Chondrocyte (in vitro differentiated cells): ENCODE results near the gene HCN3. TPM values are rescaled to one million over a fixed set of nuclear protein-coding genes. Genes with fewer than 3 reads are reported as not detected.

Experiments
- DNase-seq: peaks from one replicate; pipeline ENCODE4 v3.0.0; 2021; ENCODE audit warnings: mixed read lengths, low spot score
- H3K27ac Mint-ChIP-seq: one replicate; pipeline ENCODE4 v1.8.0; 2021; ENCODE audit warnings: mild to moderate bottlenecking, moderate library complexity, mixed read lengths; ENCODE audit not compliant: unreplicated experiment
- H3K27me3 Mint-ChIP-seq: 2 replicates; pipeline ENCODE4 v1.8.0; 2021; ENCODE audit warnings: low read depth, mixed read lengths
- H3K36me3 Mint-ChIP-seq: 2 replicates; pipeline ENCODE4 v1.8.0; 2021; ENCODE audit warnings: low read depth, mixed read lengths
- H3K4me1 Mint-ChIP-seq: 2 replicates; pipeline ENCODE4 v1.8.0; 2021; ENCODE audit warnings: low read depth, mild to moderate bottlenecking, mixed read lengths
- H3K4me3 Mint-ChIP-seq: one replicate; pipeline ENCODE4 v1.8.0; 2021; ENCODE audit warnings: mild to moderate bottlenecking, moderate library complexity, mixed read lengths; ENCODE audit not compliant: unreplicated experiment
- H3K9me3 Mint-ChIP-seq: 2 replicates; pipeline ENCODE4 v1.8.0; 2021; ENCODE audit warnings: low read depth, mixed read lengths
- total RNA-seq: library from RNA; stranded (reverse); gene quantifications from 3 replicates; pipeline ENCODE4 v1.2.1, GENCODE V29; 2021
- TF ChIP-seq, protein P1 (sequence below): fragments of 200-600 bp; sonication (generic); IDR thresholded peaks from 2 replicates; pipeline ENCODE4 v1.5.0; 2021; ENCODE audit warnings: antibody characterized with exemption, mild to moderate bottlenecking, moderate library complexity

Gene HCN3
- total RNA-seq, 1 donor from 2014 or later, result 4.3 TPM

DNA sequence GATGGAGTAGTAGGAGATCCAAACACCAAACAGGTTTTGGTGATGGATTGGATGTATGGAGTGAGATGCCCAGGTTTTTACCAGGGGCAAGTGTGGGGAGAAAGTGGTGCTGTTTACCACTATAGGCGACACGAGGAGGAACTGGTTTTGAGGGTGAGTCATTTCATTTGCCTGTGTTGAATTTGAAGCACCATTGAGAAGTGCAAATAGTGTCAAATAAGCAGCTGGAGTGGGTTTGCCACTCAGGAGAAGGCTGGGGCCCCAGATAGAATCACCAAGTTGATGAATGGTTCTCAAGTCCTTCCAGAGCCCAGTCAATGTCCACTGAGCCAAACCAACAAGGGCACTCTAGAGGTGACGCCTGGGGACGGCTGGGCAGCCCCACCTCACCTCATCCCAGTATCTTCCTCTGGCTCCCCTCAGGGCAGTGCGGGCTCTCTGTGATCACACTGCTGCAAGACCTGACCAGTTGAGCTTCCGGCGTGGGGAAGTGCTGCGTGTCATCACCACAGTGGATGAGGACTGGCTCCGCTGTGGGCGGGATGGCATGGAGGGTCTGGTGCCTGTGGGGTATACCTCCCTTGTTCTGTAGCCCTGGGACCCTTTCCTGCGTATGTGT is 52.8 kb downstream of the HCN3 start:
- H3K27ac Mint-ChIP-seq, result no peak overlapping the region
- no peaks in the 10 kb centered on the region for H3K27me3 Mint-ChIP-seq
- peaks cover 9% of the 10 kb centered on the region for H3K4me1 Mint-ChIP-seq
- DNase-seq, result no peak
- H3K36me3 Mint-ChIP-seq, result peaks cover 15% of the 10 kb centered on the region
- TF ChIP-seq, protein P1, sequence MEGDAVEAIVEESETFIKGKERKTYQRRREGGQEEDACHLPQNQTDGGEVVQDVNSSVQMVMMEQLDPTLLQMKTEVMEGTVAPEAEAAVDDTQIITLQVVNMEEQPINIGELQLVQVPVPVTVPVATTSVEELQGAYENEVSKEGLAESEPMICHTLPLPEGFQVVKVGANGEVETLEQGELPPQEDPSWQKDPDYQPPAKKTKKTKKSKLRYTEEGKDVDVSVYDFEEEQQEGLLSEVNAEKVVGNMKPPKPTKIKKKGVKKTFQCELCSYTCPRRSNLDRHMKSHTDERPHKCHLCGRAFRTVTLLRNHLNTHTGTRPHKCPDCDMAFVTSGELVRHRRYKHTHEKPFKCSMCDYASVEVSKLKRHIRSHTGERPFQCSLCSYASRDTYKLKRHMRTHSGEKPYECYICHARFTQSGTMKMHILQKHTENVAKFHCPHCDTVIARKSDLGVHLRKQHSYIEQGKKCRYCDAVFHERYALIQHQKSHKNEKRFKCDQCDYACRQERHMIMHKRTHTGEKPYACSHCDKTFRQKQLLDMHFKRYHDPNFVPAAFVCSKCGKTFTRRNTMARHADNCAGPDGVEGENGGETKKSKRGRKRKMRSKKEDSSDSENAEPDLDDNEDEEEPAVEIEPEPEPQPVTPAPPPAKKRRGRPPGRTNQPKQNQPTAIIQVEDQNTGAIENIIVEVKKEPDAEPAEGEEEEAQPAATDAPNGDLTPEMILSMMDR, result no peak
- no peaks in the 10 kb centered on the region for H3K9me3 Mint-ChIP-seq
- H3K4me3 Mint-ChIP-seq, result no peak overlapping the region

GRCh38 chr1:155334962-155335361 is 57.7 kb downstream of the HCN3 start:
- no peak overlapping the region for H3K4me3 Mint-ChIP-seq
- peaks cover 32% of the 10 kb centered on the region for H3K36me3 Mint-ChIP-seq
- TF ChIP-seq, protein P1, result no peak
- H3K27me3 Mint-ChIP-seq, result no peaks in the 10 kb centered on the region
- no peaks in the 10 kb centered on the region for H3K4me1 Mint-ChIP-seq
- H3K9me3 Mint-ChIP-seq, result no peaks in the 10 kb centered on the region
- DNase-seq, result no peak
- no peak overlapping the region for H3K27ac Mint-ChIP-seq

Other genes starting within 250 kb of the HCN3 start
- 0.30 to 0.36 TPM (median 0.36 TPM) in 3 replicates for gene DCST2, start 243.7 kb upstream of the HCN3 start, total RNA-seq
- not detected in 3 replicates for gene DCST1, start 243.6 kb upstream of the HCN3 start, total RNA-seq
- gene ADAM15, start 226.1 kb upstream of the HCN3 start, total RNA-seq, result 73.7 to 91.1 TPM (median 75.2 TPM) in 3 replicates
- gene EFNA4, start 213.7 kb upstream of the HCN3 start, total RNA-seq, result 8.9 to 10.6 TPM (median 9.7 TPM) in 3 replicates
- gene EFNA3, start 198.6 kb upstream of the HCN3 start, total RNA-seq, result 4.3 to 5.5 TPM (median 4.5 TPM) in 3 replicates
- 10.9 to 27.6 TPM (median 12.6 TPM) in 3 replicates for gene EFNA1, start 149.6 kb upstream of the HCN3 start, total RNA-seq
- 34.0 to 40.3 TPM (median 37.9 TPM) in 3 replicates for gene SLC50A1, start 141.6 kb upstream of the HCN3 start, total RNA-seq
- 41.3 to 73.3 TPM (median 48.9 TPM) in 3 replicates for gene DPM3, start 136.9 kb upstream of the HCN3 start, total RNA-seq
- gene KRTCAP2, start 104.2 kb upstream of the HCN3 start, total RNA-seq, result 159 to 202 TPM (median 174 TPM) in 3 replicates
- 9.6 to 10.7 TPM (median 9.7 TPM) in 3 replicates for gene TRIM46, start 103.6 kb upstream of the HCN3 start, total RNA-seq
- 112 to 127 TPM (median 118 TPM) in 3 replicates for gene THBS3, start 69.6 kb upstream of the HCN3 start, total RNA-seq
- 28.2 to 49.1 TPM (median 29.8 TPM) in 3 replicates for gene MTX1, start 68.8 kb upstream of the HCN3 start, total RNA-seq
- 34.0 to 42.8 TPM (median 42.8 TPM) in 3 replicates for gene ENTREP3, start 22.0 kb upstream of the HCN3 start, total RNA-seq
- gene SCAMP3, start 15.1 kb upstream of the HCN3 start, total RNA-seq, result 68.3 to 77.1 TPM (median 71.4 TPM) in 3 replicates
- gene CLK2, start 4.0 kb upstream of the HCN3 start, total RNA-seq, result 36.7 to 50.2 TPM (median 37.0 TPM) in 3 replicates
- not detected in 3 replicates for gene PKLR, start 24.0 kb downstream of the HCN3 start, total RNA-seq
- gene FDPS, start 31.4 kb downstream of the HCN3 start, total RNA-seq, result 122 to 139 TPM (median 127 TPM) in 3 replicates
- 42.6 to 49.1 TPM (median 43.9 TPM) in 3 replicates for gene RUSC1, start 43.4 kb downstream of the HCN3 start, total RNA-seq